PC-3 (cell line): Measurements from ENCODE around the gene AQP2.

ENCODE experiments used
- CTCF ChIP-seq: fragments of 300-600 bp; sonication (generic); conservative IDR thresholded peaks from 2 replicates; pipeline ENCODE4 v1.5.1; 2017; ENCODE audit warnings: antibody characterized with exemption, low read depth, mild to moderate bottlenecking, low read length
- EZH2 ChIP-seq: fragments of 300-600 bp; sonication (generic); IDR thresholded peaks from one replicate; pipeline ENCODE4 v1.6.1; 2017; ENCODE audit warnings: antibody characterized with exemption, mild to moderate bottlenecking, low read length; ENCODE audit not compliant: unreplicated experiment
- EZH2phosphoT487 ChIP-seq: fragments of 300-600 bp; sonication (generic); IDR thresholded peaks from 2 replicates; pipeline ENCODE4 v1.6.1; 2018; ENCODE audit warnings: mild to moderate bottlenecking, antibody characterized with exemption, low read length, borderline replicate concordance

GRCh38 chr12:49972129-49972528 lies 21.6 kb downstream of the AQP2 start:
- TF ChIP-seq EZH2phosphoT487, result no peak
- TF ChIP-seq CTCF, result no peak
- TF ChIP-seq EZH2, result no peak
